Right lobe of liver (tissue), 4 donors: Measurements from ENCODE around the gene GALNT12.

Source experiments
- CTCF ChIP-seq, 4 donors: fragments of 200-600 bp in 3 of 4; fragments of 450-650 bp in 1 of 4; IDR thresholded peaks; one replicate each; pipeline versions ENCODE4 v1.5.1 to v1.8.0; 2016 to 2022; ENCODE audit warnings: antibody characterized with exemption in 4 of 4, mild to moderate bottlenecking in 2 of 4
- POLR2A ChIP-seq: fragments of 450-650 bp; IDR thresholded peaks from one replicate; pipeline ENCODE4 v1.6.1; 2017; ENCODE audit warnings: antibody characterized with exemption, mild to moderate bottlenecking
- donor health status: DM: no; HTN: no; CAD: no.
- donor health status: DM: no; HTN: no; CAD: no.
- donor health status: DM: no; HTN: yes; CAD: no.

GRCh38 chr9:98778251-98778650, 29.2 kb upstream of the GALNT12 start:
- TF ChIP-seq CTCF (IDR thresholded peaks at IDR 0.05) (no peak), POLR2A (no peak)
